COLO829 (cell line): ENCODE results near the gene EIF2B5.
"Not testable (repeated sequence)": the region's sequence is repeated elsewhere in the genome, so short reads cannot be mapped to it uniquely, and the experiment has no call there.

Source experiments
- DNase-seq: peaks from one replicate; pipeline ENCODE4 v3.0.0; 2012; ENCODE audit warnings: low spot score

EIF2B5 gene

DNA sequence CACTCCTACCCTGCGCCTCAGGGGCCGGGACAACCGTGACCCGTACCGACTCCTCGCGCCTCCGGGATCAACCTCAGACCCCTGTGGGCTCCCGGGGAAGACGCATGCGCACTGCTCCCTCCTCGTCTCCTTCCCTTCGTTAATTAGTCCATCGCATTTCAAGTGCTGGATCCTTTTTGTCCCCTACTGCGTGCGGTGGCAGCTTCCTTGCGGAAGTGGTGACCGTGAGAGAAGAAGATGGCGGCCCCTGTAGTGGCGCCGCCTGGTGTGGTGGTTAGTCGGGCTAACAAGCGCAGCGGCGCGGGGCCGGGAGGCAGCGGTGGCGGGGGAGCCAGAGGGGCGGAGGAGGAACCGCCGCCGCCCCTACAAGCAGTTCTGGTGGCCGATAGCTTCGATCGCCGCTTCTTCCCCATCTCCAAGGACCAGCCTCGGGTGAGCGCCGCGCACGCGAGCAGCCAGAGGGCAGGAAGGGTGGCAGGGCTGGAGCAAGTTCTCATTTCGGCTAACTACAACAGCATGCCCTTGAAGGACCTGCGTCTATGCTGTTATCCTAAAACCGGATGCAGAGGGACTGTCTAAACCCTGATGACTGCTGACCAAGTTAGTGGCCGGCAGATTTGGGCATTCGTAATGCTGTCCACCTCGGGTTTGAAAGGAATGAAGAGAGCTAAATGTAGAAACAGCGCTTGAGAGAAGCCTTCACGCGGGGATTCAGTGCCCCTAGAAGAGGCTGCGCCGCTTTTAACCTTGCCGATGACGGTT lies at the start of gene EIF2B5:
Gene EIF2B5 (plus strand): TSS at position 210 of the 762 bp plus-strand sequence. CDS start 28 bp downstream, at position 238.
- peak; percentile 95 for DNase-seq

DNA sequence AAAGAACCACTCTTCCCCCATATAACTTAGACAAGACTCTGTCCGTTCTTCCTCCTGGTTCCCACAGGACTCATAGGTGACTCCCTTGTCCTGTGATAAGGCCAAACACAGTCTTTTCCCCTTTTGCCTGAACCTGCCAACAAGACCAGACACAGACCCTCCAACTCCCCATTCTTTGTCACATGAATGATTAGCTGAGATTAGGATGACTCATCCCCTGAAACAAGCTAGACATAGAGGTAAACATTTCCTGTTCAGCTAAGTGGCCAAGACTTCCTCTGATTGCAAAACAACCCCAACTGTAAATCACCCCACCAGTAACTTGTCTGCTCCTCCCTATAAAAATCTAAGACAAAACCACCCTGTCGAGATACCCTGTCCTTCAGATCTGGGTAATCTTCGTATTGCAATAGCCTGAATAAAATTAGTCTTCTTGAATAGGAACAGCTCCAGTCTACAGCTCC lies 49.7 kb upstream of the EIF2B5 start:
- peak; percentile 73 for DNase-seq

DNA sequence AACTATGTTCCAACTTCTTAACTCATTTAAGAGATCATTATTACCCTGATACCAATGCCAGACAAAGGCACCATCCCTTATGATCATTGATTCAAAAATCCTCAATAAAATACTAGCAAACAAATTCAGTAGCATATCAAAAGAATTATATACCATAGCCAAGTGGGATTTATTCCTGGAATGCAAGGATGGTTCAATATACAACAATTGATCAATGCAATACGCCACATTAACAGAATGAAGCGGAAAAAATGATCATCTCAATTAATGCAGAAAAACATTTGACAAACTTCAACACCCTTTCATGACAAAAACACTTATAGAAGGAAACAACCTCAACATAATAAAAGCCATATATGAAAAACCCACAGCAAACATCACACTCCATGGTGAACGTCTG lies 43.0 kb upstream of the EIF2B5 start:
- DNase-seq: no peak

DNA sequence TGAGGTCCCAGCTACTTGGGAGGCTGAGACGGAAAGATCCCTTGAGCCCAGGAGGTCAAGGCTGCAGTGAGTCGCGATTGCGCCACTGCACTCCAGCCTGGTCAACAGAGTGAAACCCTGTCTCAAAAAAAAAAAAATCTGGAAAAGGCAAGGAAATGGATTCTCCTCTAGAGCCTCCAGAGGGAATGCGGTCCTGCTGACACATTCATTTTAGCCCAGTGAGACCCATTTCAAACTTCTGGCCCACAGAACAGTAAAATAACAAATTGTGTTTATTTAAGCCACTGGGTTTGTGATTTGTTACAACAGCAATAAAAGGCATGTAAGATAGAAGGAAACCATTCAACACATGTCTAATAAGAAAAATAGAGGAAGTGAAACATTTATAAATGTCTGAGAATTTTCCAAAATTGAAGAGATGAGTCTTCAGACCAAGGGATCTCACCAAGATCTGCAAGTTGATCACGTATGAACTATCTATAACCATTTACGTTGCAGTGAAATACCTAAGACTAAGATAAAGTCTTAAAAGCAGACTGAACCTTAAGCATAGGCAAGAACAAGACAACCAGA lies 38.3 kb upstream of the EIF2B5 start, which contains the start of gene HTR3E:
Gene HTR3E (plus strand): TSS at position 254 of the 573 bp plus-strand sequence. CDS start 466 bp downstream, outside the sequence.
- no peak for DNase-seq

- DNase-seq: no peak
Observed at GRCh38 chr3:184097556-184097955, 37.6 kb upstream of the EIF2B5 start.

GRCh38 chr3:184099806-184100686 lies 35.1 kb upstream of the EIF2B5 start:
- DNase-seq: no peak

- DNase-seq: no peak
Observed at GRCh38 chr3:184110316-184110725, 24.8 kb upstream of the EIF2B5 start.

- no peak for DNase-seq
Observed at GRCh38 chr3:184116017-184116416, 19.1 kb upstream of the EIF2B5 start.

- DNase-seq: no peak
Observed at GRCh38 chr3:184117636-184118035, 17.5 kb upstream of the EIF2B5 start.

DNA sequence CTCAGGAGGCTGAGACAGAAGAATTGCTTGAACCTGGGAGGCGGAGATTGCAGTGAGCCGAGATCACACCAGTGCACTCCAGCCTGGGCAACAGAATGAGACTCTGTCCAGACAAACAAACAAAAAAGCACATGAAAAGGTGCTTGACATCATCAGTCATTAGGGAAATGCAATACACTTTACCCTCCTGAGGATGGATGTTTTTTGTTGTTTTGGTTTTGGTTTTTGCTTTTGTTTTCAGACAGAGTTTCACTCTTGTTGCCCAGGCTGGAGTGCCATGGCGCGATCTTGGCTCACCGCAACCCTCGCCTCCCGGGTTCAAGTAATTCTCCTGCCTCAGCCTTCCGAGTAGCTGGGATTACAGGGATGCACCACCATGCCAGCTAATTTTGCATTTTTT lies 14.1 kb upstream of the EIF2B5 start:
- DNase-seq: not testable (repeated sequence)

GRCh38 chr3:184126006-184126405 lies 9.2 kb upstream of the EIF2B5 start:
- no peak for DNase-seq

GRCh38 chr3:184129012-184129411 lies 6.1 kb upstream of the EIF2B5 start:
- DNase-seq: no peak

- DNase-seq: no peak
Observed at GRCh38 chr3:184132945-184133344, 2.2 kb upstream of the EIF2B5 start.

DNA sequence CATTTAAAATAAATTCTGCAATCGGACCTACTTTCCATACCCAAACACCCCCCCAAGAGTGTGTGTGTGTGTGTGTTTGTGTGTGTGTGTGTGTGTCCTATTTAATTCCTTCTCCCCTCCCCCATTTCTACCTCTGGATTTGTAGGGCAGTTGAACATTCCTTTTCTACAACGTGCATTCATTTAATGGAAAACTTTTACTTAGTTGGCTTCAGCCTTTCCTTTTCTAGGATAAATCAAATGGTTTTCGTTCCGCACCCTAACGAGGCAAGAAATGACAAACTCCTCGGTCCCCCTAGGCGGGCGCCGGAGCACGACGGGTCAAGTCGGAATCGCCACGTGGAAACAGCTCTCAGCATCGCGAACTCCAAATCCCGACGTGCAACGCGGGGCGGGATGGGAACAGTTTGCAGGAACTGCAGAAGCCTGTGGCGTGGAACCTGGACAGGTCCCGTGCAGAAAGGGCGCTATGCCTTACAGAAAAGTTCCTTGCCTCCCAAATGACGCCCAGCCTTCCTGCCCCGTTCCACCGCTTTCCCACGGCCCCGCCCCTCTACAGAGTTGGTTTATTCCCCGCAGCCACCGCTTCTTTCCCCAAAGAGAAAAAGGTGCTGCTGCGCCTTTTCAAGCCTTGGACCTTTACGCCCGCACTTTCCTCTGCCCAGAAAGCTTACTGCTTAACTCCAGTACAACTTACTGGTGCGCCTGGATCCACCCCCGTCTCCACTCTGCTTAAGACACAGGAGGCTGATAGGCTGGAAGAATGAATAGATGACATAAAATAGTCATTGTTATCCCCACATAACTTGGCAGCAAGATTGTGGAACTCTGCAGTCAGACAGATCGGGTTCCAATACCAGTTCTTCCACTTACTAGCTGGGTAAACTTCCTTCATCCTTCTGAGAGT lies 1.1 kb upstream of the EIF2B5 start:
- peak; percentile 85 for DNase-seq

DNA sequence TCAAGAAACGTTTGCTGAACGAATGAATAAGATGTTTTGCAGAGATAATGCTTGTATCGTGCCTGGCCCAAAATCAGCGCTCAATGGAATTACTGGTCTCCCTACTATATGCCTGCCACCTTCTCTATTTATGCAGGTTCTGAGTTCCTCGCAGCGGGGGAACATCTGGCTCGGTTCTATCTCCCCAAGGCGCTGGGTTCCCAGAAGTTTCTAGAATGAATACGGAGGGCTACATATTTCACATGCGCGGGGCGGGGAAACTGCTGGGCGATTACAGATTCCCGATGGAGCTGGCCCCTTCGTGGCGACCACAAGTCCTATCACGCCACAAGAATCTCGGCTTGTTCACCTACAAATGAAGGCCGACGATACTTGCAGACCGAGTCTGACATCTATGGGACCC lies 411 bp upstream of the EIF2B5 start:
- DNase-seq: no peak

DNA sequence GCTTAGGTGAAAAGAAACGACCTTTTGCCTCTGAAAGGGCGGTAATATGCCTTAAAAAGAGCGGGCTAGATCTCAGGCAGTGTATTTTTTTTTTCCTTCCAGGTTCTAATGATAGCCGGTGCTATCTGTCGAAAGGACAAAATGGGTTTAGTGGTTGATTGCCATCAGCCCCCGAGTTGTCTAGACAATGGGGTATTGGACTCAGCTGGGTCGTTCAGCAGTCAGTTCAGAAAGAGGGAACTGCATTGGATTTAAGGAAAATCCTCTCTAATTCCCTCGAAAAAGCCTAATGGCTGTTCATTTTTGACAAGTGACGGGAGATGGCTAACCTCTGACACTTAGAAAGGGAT lies 728 bp downstream of the EIF2B5 start:
- DNase-seq: no peak

- no peak for DNase-seq
Observed at GRCh38 chr3:184140436-184140835, 5.3 kb downstream of the EIF2B5 start.

GRCh38 chr3:184142199-184142598 lies 7.0 kb downstream of the EIF2B5 start:
- DNase-seq: no peak

DNA sequence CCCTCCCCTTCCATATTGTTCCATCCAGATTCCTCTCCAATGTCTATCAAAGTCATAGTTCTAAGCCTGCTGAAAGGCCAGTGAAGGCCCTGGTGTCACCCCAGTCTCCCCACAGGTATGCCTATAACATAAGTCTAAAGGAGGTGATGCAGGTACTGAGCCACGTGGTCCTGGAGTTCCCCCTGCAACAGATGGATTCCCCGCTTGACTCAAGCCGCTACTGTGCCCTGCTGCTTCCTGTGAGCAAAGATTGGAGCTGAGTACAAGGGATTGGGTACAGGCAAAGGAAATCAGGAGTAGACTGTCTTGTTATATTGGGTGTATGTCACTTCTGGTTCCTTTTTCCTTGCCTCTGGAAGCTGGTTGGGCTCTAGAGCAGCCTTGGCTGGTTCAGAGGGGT lies 8.2 kb downstream of the EIF2B5 start:
- no peak for DNase-seq

DNA sequence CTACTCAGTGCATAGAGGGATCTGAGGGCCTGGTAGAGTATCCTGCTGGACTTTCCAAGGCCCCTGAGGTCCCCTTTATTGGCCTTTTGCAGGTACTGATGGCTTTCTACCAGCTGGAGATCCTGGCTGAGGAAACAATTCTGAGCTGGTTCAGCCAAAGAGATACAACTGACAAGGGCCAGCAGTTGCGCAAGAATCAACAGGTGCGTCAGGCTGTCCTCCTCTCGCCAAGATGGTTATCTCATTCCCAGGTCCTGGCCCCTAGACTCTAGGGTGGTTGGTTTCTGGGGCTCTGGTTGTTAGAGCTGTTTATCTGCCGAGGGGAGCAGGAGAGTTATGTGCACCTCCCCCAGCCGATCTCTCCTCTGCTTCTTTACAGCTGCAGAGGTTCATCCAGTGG lies 9.3 kb downstream of the EIF2B5 start:
- DNase-seq: no peak

DNA sequence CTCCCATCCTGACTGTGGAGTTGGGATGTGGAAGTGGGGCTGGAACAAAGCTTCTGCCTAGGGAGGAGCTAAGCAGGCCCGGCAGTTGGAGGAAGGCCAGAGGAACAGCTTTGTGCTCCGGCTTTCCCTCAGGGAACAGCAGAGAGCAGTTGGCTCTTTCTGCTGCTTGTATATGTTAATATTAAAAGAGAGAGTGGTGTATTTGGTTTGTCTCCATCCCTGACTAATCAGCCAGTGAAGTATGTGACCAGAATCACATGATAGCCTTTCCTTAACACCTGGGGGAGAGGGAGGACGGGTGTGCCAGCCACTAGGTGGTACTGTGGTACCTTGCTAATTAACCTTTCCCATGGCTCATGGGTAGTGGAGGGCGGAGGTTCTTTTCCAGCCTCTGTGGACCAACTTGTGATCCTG lies 10.0 kb downstream of the EIF2B5 start:
- DNase-seq: peak; percentile 54
